HepG2 (cell line): ENCODE measurements around the gene KCNT1. TPM values are rescaled to one million over a fixed set of nuclear protein-coding genes. Genes with fewer than 3 reads are reported as not detected.

Experiments
- ATAC-seq: fragments of 200-7000 bp; cut with Tn5 transposase; 3 replicates; pipeline ENCODE4 v1.9.1; 2020; ENCODE audit warnings: mild to moderate bottlenecking, moderate library complexity
- BruUV-seq: library from RNA; stranded (reverse); fragments of 400-500 nt; replicated peaks from 2 replicates; lab custom pipeline; 2021; lab: Mats Ljungman, UMichigan
- CTCF ChIA-PET: fragments of 300-600 bp; formaldehyde crosslinking; extraction: SDS; loops from one replicate; lab custom pipeline; 2021; ENCODE audit warnings: low total read pairs, inconsistent platforms, low intra/inter-chr PET ratio; lab: Yijun Ruan, JAX
- POLR2A ChIA-PET: fragments of 350-600 bp; sonication (Branson Sonifier 250); formaldehyde crosslinking; loops from one replicate; lab custom pipeline; 2020; ENCODE audit warnings: antibody characterized with exemption, inconsistent platforms; lab: Yijun Ruan, JAX
- DNase-seq: peaks from one replicate; pipeline ENCODE4 v3.0.0-alpha.2; 2015; ENCODE audit warnings: low spot score
- FAIRE-seq: peaks from 3 replicates; lab custom pipeline; 2011; peaks lifted over from hg19 to GRCh38; lab: Jason Lieb, UNC
- H2AFZ ChIP-seq: one replicate; pipeline ENCODE4 v1.6.1; 2011; ENCODE audit warnings: low read length, inconsistent platforms
- H3K27ac ChIP-seq: fragments of 300-600 bp; 3 replicates; pipeline ENCODE4 v1.8.0; 2011; ENCODE audit warnings: mixed run types, mild to moderate bottlenecking, mixed read lengths, low read length, inconsistent platforms; ENCODE audit not compliant: insufficient read depth; ENCODE audit errors: extremely low read length
- H3K27me3 ChIP-seq, 2 experiments: fragments of 200-600 bp in 1 of 2; 2 replicates in 1 of 2; 3 replicates in 1 of 2; pipeline versions ENCODE4 v1.6.0 to v1.8.0; 2011; ENCODE audit warnings: low read length in 2 of 2, mild to moderate bottlenecking in 2 of 2, moderate library complexity in 2 of 2, inconsistent platforms in 1 of 2; ENCODE audit not compliant: insufficient read depth in 2 of 2, control insufficient read depth in 1 of 2
- H3K36me3 ChIP-seq, 2 experiments: fragments of 200-600 bp in 1 of 2; replicated peaks in 1 of 2; 2 replicates in 1 of 2; 3 replicates in 1 of 2; pipeline versions ENCODE4 v1.5.1 to v1.8.0; 2011; ENCODE audit warnings: low read length in 2 of 2, inconsistent platforms in 1 of 2; ENCODE audit not compliant: insufficient read depth in 2 of 2, control insufficient read depth in 1 of 2
- H3K4me1 ChIP-seq: 2 replicates; pipeline ENCODE4 v1.5.1; 2012; ENCODE audit warnings: low read length, inconsistent platforms; ENCODE audit not compliant: insufficient read depth
- H3K4me2 ChIP-seq: 2 replicates; pipeline ENCODE4 v1.6.0; 2011; ENCODE audit warnings: low read depth, low read length, inconsistent platforms
- H3K4me3 ChIP-seq, 3 experiments: fragments of 200-600 bp in 1 of 3; sonication (generic), shearing (Covaris generic) in 1 of 3; replicated peaks in 1 of 3; 2 replicates each; pipeline ENCODE4 v1.5.1; 2011 to 2016; ENCODE audit warnings: low read length in 3 of 3, inconsistent platforms in 2 of 3, low read depth in 2 of 3, mild to moderate bottlenecking in 2 of 3, control low read depth in 1 of 3, mixed read lengths in 1 of 3; ENCODE audit not compliant: insufficient read depth in 1 of 3
- H3K79me2 ChIP-seq: one replicate; pipeline ENCODE4 v1.6.1; 2011; ENCODE audit warnings: low read length, inconsistent platforms; ENCODE audit not compliant: insufficient read depth
- H3K9ac ChIP-seq: 2 replicates; pipeline ENCODE4 v1.6.0; 2011; ENCODE audit warnings: mild to moderate bottlenecking, low read depth, low read length, inconsistent platforms; ENCODE audit not compliant: insufficient read depth
- H3K9me3 ChIP-seq: 2 replicates; pipeline ENCODE4 v1.5.1; 2012; ENCODE audit warnings: mild to moderate bottlenecking, low read length
- H4K20me1 ChIP-seq: 2 replicates; pipeline ENCODE4 v1.6.0; 2011; ENCODE audit warnings: inconsistent platforms, mild to moderate bottlenecking, low read length, moderate library complexity; ENCODE audit not compliant: insufficient read depth
- CCAR2 ChIP-seq: fragments of 200-400 bp; formaldehyde crosslinking; optimal IDR thresholded peaks from 2 replicates; pipeline ENCODE3; 2018; ENCODE audit warnings: low read depth, mild to moderate bottlenecking, low read length, moderate library complexity
- ELF3 ChIP-seq: IDR thresholded peaks from 2 replicates; pipeline ENCODE4 v1.6.1; 2016; ENCODE audit warnings: missing genetic modification reagents, missing compliant biosample characterization
- FOXA1 ChIP-seq, 2 experiments: fragments of 450-650 bp in 1 of 2; sonication (generic) in 1 of 2; formaldehyde crosslinking in 1 of 2; IDR thresholded peaks; 2 replicates each; pipeline versions ENCODE4 v1.4.0 to v1.6.1; 2016 to 2020; ENCODE audit warnings: missing genetic modification reagents in 1 of 2
- IRX3 ChIP-seq: sonication (generic); formaldehyde crosslinking; IDR thresholded peaks from 2 replicates; pipeline ENCODE4 v1.8.1; 2023; ENCODE audit warnings: mild to moderate bottlenecking, low read depth, missing genetic modification reagents, borderline replicate concordance
- KDM2A ChIP-seq: sonication (generic); formaldehyde crosslinking; IDR thresholded peaks from 2 replicates; pipeline ENCODE4 v1.4.0; 2020; ENCODE audit warnings: low read depth, missing genetic modification reagents, borderline replicate concordance
- KLF15 ChIP-seq: sonication (generic); formaldehyde crosslinking; IDR thresholded peaks from 2 replicates; pipeline ENCODE4 v1.8.1; 2023; ENCODE audit warnings: borderline replicate concordance, mild to moderate bottlenecking, inconsistent platforms, missing genetic modification reagents, mixed read lengths
- MBD4 ChIP-seq: IDR thresholded peaks from 2 replicates; pipeline ENCODE4 v1.6.1; 2012; ENCODE audit warnings: low read length, inconsistent platforms, borderline replicate concordance
- MIXL1 ChIP-seq: IDR thresholded peaks from 2 replicates; pipeline ENCODE4 v1.6.1; 2016
- MNT ChIP-seq: fragments of 450-650 bp; IDR thresholded peaks from 2 replicates; pipeline ENCODE4 v1.6.1; 2016
- MXD4 ChIP-seq: IDR thresholded peaks from 2 replicates; pipeline ENCODE4 v1.6.1; 2016; ENCODE audit warnings: mild to moderate bottlenecking, missing biosample characterization, missing genetic modification reagents
- REXO4 ChIP-seq: sonication (generic); formaldehyde crosslinking; IDR thresholded peaks from 2 replicates; pipeline ENCODE4 v1.8.0; 2022; ENCODE audit warnings: missing genetic modification reagents, mild to moderate bottlenecking, borderline replicate concordance
- RORA ChIP-seq: sonication (generic); formaldehyde crosslinking; IDR thresholded peaks from 2 replicates; pipeline ENCODE4 v1.5.0; 2020; ENCODE audit warnings: mild to moderate bottlenecking, missing genetic modification reagents, moderate library complexity
- TOE1 ChIP-seq: sonication (generic); formaldehyde crosslinking; IDR thresholded peaks from 2 replicates; pipeline ENCODE4 v1.4.0; 2020; ENCODE audit warnings: mild to moderate bottlenecking, missing genetic modification reagents
- ZBTB42 ChIP-seq: sonication (generic); formaldehyde crosslinking; IDR thresholded peaks from 2 replicates; pipeline ENCODE4 v1.5.0; 2020; ENCODE audit warnings: mild to moderate bottlenecking, missing genetic modification reagents
- ZFP1 ChIP-seq: IDR thresholded peaks from 2 replicates; pipeline ENCODE4 v1.6.1; 2016
- ZFP36L1 ChIP-seq: sonication (generic); formaldehyde crosslinking; IDR thresholded peaks from 2 replicates; pipeline ENCODE4 v1.8.0; 2022; ENCODE audit warnings: mild to moderate bottlenecking, missing genetic modification reagents, moderate library complexity
- ZFX ChIP-seq: sonication (generic); formaldehyde crosslinking; IDR thresholded peaks from 2 replicates; pipeline ENCODE4 v1.4.0; 2020; ENCODE audit warnings: mild to moderate bottlenecking, low read depth, missing genetic modification reagents, moderate library complexity
- ZNF264 ChIP-seq: sonication (generic); formaldehyde crosslinking; IDR thresholded peaks from 2 replicates; pipeline ENCODE4 v1.4.0; 2020; ENCODE audit warnings: missing genetic modification reagents
- ZNF460 ChIP-seq: sonication (generic); formaldehyde crosslinking; IDR thresholded peaks from 2 replicates; pipeline ENCODE4 v1.5.1; 2020; ENCODE audit warnings: missing genetic modification reagents, mild to moderate bottlenecking, borderline replicate concordance
- WGBS: methylation state at CpG from one replicate; pipeline ENCODE4 v1.1.6; 2017; ENCODE audit warnings: low lambda C conversion rate; 5-methylcytosine and 5-hydroxymethylcytosine counted together
- in situ Hi-C: cut with HindIII; loops from 2 replicates; pipeline ENCODE4 v1.10.0; 2017; ENCODE audit warnings: low pct_unique_long_range_greater_than_20kb; ENCODE audit not compliant: extremely low pct_ligation_motif_present
- intact Hi-C: fragments of 100-400 bp; cut with micrococcal nuclease; formaldehyde crosslinking; loops from one replicate; pipeline ENCODE4 v1.10.0; 2022; ENCODE audit not compliant: unreplicated experiment
- polyA plus RNA-seq, 8 experiments: library from polyadenylated mRNA; depleted of rRNA in 3 of 8; stranded (reverse) in 7 of 8; unstranded in 1 of 8; fragments of >200 nt; fragmentation: Illumina TruSeq in 4 of 8; extraction: Trizol in 4 of 8; gene quantifications; 2 replicates each; pipeline versions ENCODE4 v1.2.1 to v1.2.3, GENCODE V29; 2011 to 2016; ENCODE audit warnings: low read depth in 4 of 8, missing spikeins in 1 of 8, mixed read lengths in 1 of 8; ENCODE audit not compliant: insufficient read depth in 1 of 8
- total RNA-seq, 5 experiments: library from RNA; depleted of rRNA; stranded (reverse); fragments of >200 nt; fragmentation: Illumina TruSeq; extraction: Trizol; gene quantifications; 2 replicates each; pipeline ENCODE4 v1.2.3, GENCODE V29; 2016; ENCODE audit warnings: low read depth in 1 of 5

Gene KCNT1
- total and polyA plus RNA-seq, 2 of the 13 experiments (the other 11 are each of a cell fraction or from before 2014, with no cell fraction given): not detected

DNA sequence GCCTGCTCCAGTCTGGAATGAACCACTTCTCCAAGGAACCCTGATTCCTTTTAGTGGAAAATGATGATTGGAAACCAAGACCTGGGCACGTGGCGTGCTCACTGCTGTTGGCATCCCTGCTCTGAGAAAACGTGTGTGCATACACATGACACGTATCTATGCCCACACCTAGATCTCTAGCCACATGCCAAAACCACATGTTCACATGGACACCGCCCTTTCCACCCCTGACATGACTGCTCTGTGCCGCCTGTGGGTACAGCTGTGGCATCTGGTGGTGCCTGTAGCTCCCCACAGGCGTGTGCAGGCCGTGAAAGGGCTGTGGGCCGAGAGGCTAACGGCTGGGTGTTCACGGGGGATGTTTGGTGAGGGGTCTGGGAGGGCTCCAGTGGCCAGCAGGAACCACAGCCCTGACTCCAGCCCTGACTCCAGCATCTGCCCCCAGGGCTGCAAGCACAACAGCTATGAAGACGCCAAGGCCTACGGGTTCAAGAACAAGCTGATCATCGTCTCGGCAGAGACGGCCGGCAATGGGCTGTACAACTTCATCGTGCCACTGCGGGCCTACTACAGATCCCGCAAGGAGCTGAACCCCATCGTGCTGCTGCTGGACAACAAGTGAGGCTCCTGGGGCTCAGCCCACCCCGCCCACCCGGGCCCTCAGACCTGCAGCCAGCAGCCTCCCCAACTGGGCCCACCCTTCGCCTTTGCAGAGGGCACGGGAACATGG lies 75.1 kb downstream of the KCNT1 start:
- peaks cover 19 to 82% of the 10 kb centered on the region in 2 experiments for H3K27me3 ChIP-seq
- WGBS: 19% methylated on average over 6 of the region's 25 CpGs
- intact Hi-C loops: no loop called here
- FAIRE-seq: no peak
- in situ Hi-C loops: no loop called here
- H3K4me3 ChIP-seq: no peak overlapping the region
- no peaks in the 10 kb centered on the region for H3K79me2 ChIP-seq
- CTCF ChIA-PET: no interaction called here
- no peaks in the 10 kb centered on the region for H3K36me3 ChIP-seq
- no peaks in the 10 kb centered on the region for H4K20me1 ChIP-seq
- TF ChIP-seq IRX3 (CRISPR knock-in tag): no peak
- peak; percentile 81 for TF ChIP-seq MNT
- H3K4me1 ChIP-seq: no peaks in the 10 kb centered on the region
- POLR2A ChIA-PET: no interaction called here
- DNase-seq: no peak
- ATAC-seq: no peak
- no peak overlapping the region for H3K9ac ChIP-seq
- H3K4me2 ChIP-seq: no peak overlapping the region
- no TSS peak for BruUV-seq
- no peaks in the 10 kb centered on the region for H3K9me3 ChIP-seq
- H3K27ac ChIP-seq: no peak overlapping the region
- H2AFZ ChIP-seq: no peak overlapping the region

DNA sequence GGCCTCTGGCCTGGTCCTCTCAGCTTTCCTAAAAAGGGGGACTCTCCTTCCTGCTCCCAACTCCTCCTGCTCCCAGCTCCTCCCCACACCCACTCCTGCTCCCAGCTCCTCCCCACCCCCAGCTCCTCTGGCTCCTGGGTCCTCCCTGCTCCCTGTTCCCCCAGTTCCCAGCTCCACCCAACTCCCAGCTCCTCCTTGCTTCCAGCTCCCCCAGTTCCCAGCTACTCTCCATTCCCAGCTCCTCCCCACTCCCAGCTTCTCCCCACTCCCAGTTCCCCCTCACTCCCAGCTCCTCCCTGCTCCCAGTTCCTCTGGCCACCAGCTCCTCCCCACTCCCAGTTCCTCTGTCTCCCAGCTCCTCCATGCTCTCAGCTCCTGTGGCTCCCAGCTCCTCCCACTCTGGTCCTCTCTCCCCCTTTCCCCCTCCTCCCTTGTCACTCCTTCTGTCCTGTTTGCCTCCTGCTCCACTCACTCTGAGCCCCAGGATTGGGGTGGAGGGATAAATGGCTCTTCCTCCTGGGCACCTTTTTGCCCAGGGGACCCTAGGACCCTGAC lies 75.7 kb downstream of the KCNT1 start:
- intact Hi-C loops: no loop called here
- H3K27ac ChIP-seq: no peak overlapping the region
- no peak for DNase-seq
- ChIA-PET CTCF (no interaction called here), POLR2A (no interaction called here)
- no peak for ATAC-seq
- no peaks in the 10 kb centered on the region for H3K79me2 ChIP-seq
- peaks cover 21 to 85% of the 10 kb centered on the region in 2 experiments for H3K27me3 ChIP-seq
- BruUV-seq: no TSS peak
- H3K9ac ChIP-seq: no peak overlapping the region
- FAIRE-seq: no peak
- H4K20me1 ChIP-seq: no peaks in the 10 kb centered on the region
- no peaks in the 10 kb centered on the region for H3K4me1 ChIP-seq
- no peak overlapping the region for H3K4me3 ChIP-seq
- no peaks in the 10 kb centered on the region for H3K36me3 ChIP-seq
- TF ChIP-seq ZNF264 (CRISPR knock-in tag) (no peak), CCAR2 (no peak), MIXL1 (no peak), MXD4 (CRISPR knock-in tag) (no peak), ZFX (CRISPR knock-in tag) (no peak), ZFP1 (no peak), TOE1 (CRISPR knock-in tag) (no peak), MBD4 (no peak), RORA (CRISPR knock-in tag) (no peak), ZFP36L1 (CRISPR knock-in tag) (no peak), FOXA1 (IDR thresholded peaks at IDR 0.05) (no peak), FOXA1 (CRISPR knock-in tag; IDR thresholded peaks at IDR 0.05) (no peak), KLF15 (CRISPR knock-in tag) (no peak), ZNF460 (no peak), ELF3 (CRISPR knock-in tag) (no peak), ZBTB42 (CRISPR knock-in tag) (no peak), REXO4 (CRISPR knock-in tag) (no peak), KDM2A (CRISPR knock-in tag) (no peak)
- in situ Hi-C loops: no loop called here
- H3K4me2 ChIP-seq: no peak overlapping the region
- no peak overlapping the region for H2AFZ ChIP-seq
- no peaks in the 10 kb centered on the region for H3K9me3 ChIP-seq
